ENCODE results near the gene MEF2A.

Gene MEF2A

DNA sequence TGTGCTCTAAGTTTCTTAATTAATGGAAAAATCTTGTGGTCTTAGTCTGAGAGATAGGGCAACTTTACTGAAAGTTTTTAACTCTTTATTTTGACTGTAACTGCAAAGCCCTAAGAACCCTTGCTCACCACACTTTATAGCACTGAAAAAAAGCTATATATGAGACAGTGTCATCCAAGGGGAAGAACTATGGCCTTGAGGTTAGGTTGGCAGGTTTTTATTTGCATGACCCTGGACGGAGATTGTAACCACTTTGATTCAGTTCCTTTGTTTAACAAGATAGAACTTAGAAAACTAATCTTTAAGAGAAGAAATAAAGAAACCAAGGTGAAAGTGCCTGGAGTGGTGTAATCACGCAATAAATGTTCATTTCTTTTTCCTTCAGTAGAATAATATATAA, 198.0 kb downstream of the MEF2A start:
- no peak for DNase-seq (ENCODE audit: low read depth in 2 of 2)

DNA sequence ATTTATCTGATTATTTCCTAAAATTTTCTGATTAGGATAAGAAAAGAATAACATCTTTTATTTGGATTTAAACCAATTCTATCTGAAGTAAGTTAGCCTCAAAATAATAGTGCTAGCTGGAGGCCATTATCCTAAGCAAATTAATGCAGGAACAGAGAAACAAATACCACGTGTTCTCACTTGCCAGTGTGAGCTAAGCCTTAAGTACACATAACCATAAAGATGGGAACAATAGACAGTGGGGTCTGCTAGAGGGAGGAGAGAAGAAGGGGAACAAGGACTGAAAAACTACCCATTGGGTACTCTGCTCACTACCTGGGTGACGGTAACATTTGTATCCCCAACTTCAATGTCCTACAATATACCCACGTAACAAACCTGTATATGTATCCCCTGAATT, 198.7 kb downstream of the MEF2A start:
- no peak for DNase-seq (ENCODE audit: low read depth in 2 of 2)
